H9 (cell line): Measurements from ENCODE around the gene ADGRD1. TPM values are rescaled to one million over a fixed set of nuclear protein-coding genes. Genes with fewer than 3 reads are reported as not detected.

ENCODE experiments used
- DNase-seq: peaks from one replicate; pipeline ENCODE4 v3.0.0-alpha.2; 2017
- H2AFZ ChIP-seq: one replicate; pipeline ENCODE4 v1.6.1; 2013; ENCODE audit warnings: mild to moderate bottlenecking, low read length, control low read depth, moderate library complexity
- H2AK5ac ChIP-seq: 2 replicates; pipeline ENCODE4 v1.6.1; 2013; ENCODE audit warnings: low read length, control low read depth, mixed read lengths; ENCODE audit not compliant: insufficient read length
- H2BK120ac ChIP-seq: one replicate; pipeline ENCODE4 v1.6.1; 2013; ENCODE audit warnings: low read depth, mild to moderate bottlenecking, low read length, control low read depth, inconsistent platforms; ENCODE audit not compliant: poor library complexity, severe bottlenecking
- H2BK12ac ChIP-seq: 2 replicates; pipeline ENCODE4 v1.6.1; 2013; ENCODE audit warnings: low read length, control low read depth, mixed read lengths, low read depth; ENCODE audit not compliant: insufficient read length
- H2BK15ac ChIP-seq: 2 replicates; pipeline ENCODE4 v1.6.1; 2013; ENCODE audit warnings: low read depth, low read length, control low read depth
- H2BK20ac ChIP-seq: one replicate; pipeline ENCODE4 v1.6.1; 2013; ENCODE audit warnings: low read depth, mild to moderate bottlenecking, low read length, control low read depth, inconsistent platforms; ENCODE audit not compliant: poor library complexity, severe bottlenecking
- H2BK5ac ChIP-seq: 2 replicates; pipeline ENCODE4 v1.6.1; 2013; ENCODE audit warnings: low read length, control low read depth, mixed read lengths; ENCODE audit not compliant: insufficient read length
- H3K14ac ChIP-seq: 2 replicates; pipeline ENCODE4 v1.6.1; 2013; ENCODE audit warnings: low read length, control low read depth; ENCODE audit not compliant: insufficient read depth
- H3K18ac ChIP-seq: 2 replicates; pipeline ENCODE4 v1.6.1; 2013; ENCODE audit warnings: low read depth, mild to moderate bottlenecking, mixed read lengths, low read length, control low read depth; ENCODE audit not compliant: insufficient read length
- H3K23ac ChIP-seq: 2 replicates; pipeline ENCODE4 v1.6.1; 2013; ENCODE audit warnings: low read length, control low read depth, mixed read lengths, low read depth; ENCODE audit not compliant: insufficient read length
- H3K23me2 ChIP-seq: 2 replicates; pipeline ENCODE4 v1.6.1; 2013; ENCODE audit warnings: low read depth, mild to moderate bottlenecking, mixed read lengths, low read length, control low read depth; ENCODE audit not compliant: insufficient read length, poor library complexity, severe bottlenecking
- H3K27ac ChIP-seq: 2 replicates; pipeline ENCODE4 v1.5.1; 2013; ENCODE audit warnings: low read length, control low read depth, mixed read lengths, low read depth; ENCODE audit not compliant: insufficient read length
- H3K27me3 ChIP-seq: 2 replicates; pipeline ENCODE4 v1.6.1; 2013; ENCODE audit warnings: low read length, control low read depth, inconsistent platforms; ENCODE audit not compliant: insufficient read depth
- H3K4ac ChIP-seq: 2 replicates; pipeline ENCODE4 v1.6.1; 2013; ENCODE audit warnings: low read depth, mild to moderate bottlenecking, control low read depth, inconsistent platforms, low read length, moderate library complexity
- H3K4me1 ChIP-seq: 2 replicates; pipeline ENCODE4 v1.6.1; 2013; ENCODE audit warnings: low read length, control low read depth, inconsistent platforms; ENCODE audit not compliant: insufficient read depth
- H3K4me2 ChIP-seq: 2 replicates; pipeline ENCODE4 v1.6.1; 2013; ENCODE audit warnings: low read length, control low read depth, mixed read lengths; ENCODE audit not compliant: insufficient read length, insufficient read depth
- H3K56ac ChIP-seq: 2 replicates; pipeline ENCODE4 v1.6.1; 2013; ENCODE audit warnings: low read depth, mild to moderate bottlenecking, mixed read lengths, low read length, control low read depth; ENCODE audit not compliant: insufficient read length
- H3K79me1 ChIP-seq: 2 replicates; pipeline ENCODE4 v1.6.1; 2013; ENCODE audit warnings: low read depth, mild to moderate bottlenecking, moderate library complexity, low read length, control low read depth, inconsistent platforms; ENCODE audit not compliant: insufficient read depth, poor library complexity, severe bottlenecking
- H3K79me2 ChIP-seq: 2 replicates; pipeline ENCODE4 v1.6.1; 2013; ENCODE audit warnings: low read length, control low read depth, inconsistent platforms; ENCODE audit not compliant: insufficient read depth
- H3K9ac ChIP-seq: 2 replicates; pipeline ENCODE4 v1.6.1; 2013; ENCODE audit warnings: low read length, control low read depth, mixed read lengths; ENCODE audit not compliant: insufficient read length; ENCODE audit errors: extremely low read depth
- H3K9me3 ChIP-seq: one replicate; pipeline ENCODE4 v1.6.1; 2013; ENCODE audit warnings: low read depth, low read length, inconsistent platforms; ENCODE audit not compliant: control insufficient read depth
- H3T11ph ChIP-seq: one replicate; pipeline ENCODE4 v1.6.1; 2013; ENCODE audit warnings: mild to moderate bottlenecking, low read length, control low read depth, inconsistent platforms
- H4K20me1 ChIP-seq: one replicate; pipeline ENCODE4 v1.6.1; 2013; ENCODE audit not compliant: control insufficient read depth, insufficient read length, insufficient read depth
- H4K5ac ChIP-seq: 2 replicates; pipeline ENCODE4 v1.6.1; 2013; ENCODE audit warnings: low read depth, mild to moderate bottlenecking, mixed read lengths, low read length, control low read depth; ENCODE audit not compliant: insufficient read length
- H4K8ac ChIP-seq: replicated peaks from 2 replicates; pipeline ENCODE4 v1.6.1; 2013; ENCODE audit warnings: low read length, control low read depth, mixed read lengths, low read depth; ENCODE audit not compliant: insufficient read length
- H4K91ac ChIP-seq: 2 replicates; pipeline ENCODE4 v1.6.1; 2013; ENCODE audit warnings: low read depth, mild to moderate bottlenecking, moderate library complexity, mixed read lengths, low read length, control low read depth; ENCODE audit not compliant: insufficient read length
- H3K27ac Mint-ChIP-seq, 3 experiments: 2 replicates in 2 of 3; 3 replicates in 1 of 3; pipeline ENCODE4 v1.8.0; 2020 to 2021; ENCODE audit warnings: mixed read lengths in 3 of 3, mild to moderate bottlenecking in 1 of 3, moderate library complexity in 1 of 3
- H3K27me3 Mint-ChIP-seq: 2 replicates; pipeline ENCODE4 v1.8.0; 2021; ENCODE audit warnings: low read depth, mild to moderate bottlenecking, moderate library complexity, mixed read lengths
- H3K36me3 Mint-ChIP-seq, 3 experiments: 2 replicates in 2 of 3; 3 replicates in 1 of 3; pipeline ENCODE4 v1.8.0; 2020 to 2021; ENCODE audit warnings: low read depth in 3 of 3, mixed read lengths in 3 of 3; ENCODE audit not compliant: insufficient read depth in 1 of 3
- H3K4me1 Mint-ChIP-seq, 2 experiments: 2 replicates each; pipeline ENCODE4 v1.8.0; 2020; ENCODE audit warnings: mixed read lengths in 2 of 2
- H3K4me3 Mint-ChIP-seq, 2 experiments: 2 replicates in 1 of 2; 3 replicates in 1 of 2; pipeline ENCODE4 v1.8.0; 2020 to 2021; ENCODE audit warnings: mild to moderate bottlenecking in 2 of 2, mixed read lengths in 2 of 2, moderate library complexity in 1 of 2
- H3K9me3 Mint-ChIP-seq, 2 experiments: 2 replicates in 1 of 2; 3 replicates in 1 of 2; pipeline ENCODE4 v1.8.0; 2020; ENCODE audit warnings: mild to moderate bottlenecking in 2 of 2, mixed read lengths in 2 of 2, moderate library complexity in 1 of 2
- CTCF ChIP-seq: fragments of 200-600 bp; sonication (generic); conservative IDR thresholded peaks from 3 replicates; pipeline ENCODE4 v1.8.0; 2021; ENCODE audit warnings: antibody characterized with exemption, mild to moderate bottlenecking
- WGBS: extraction: QIAGEN DNeasy Blood & Tissue Kit; methylation state at CpG from one replicate; pipeline ENCODE4 v1.1.7; 2013; ENCODE audit warnings: missing lambda C conversion rate, low lambda C conversion rate, mixed read lengths; ENCODE audit not compliant: insufficient read length; ENCODE audit errors: extremely low coverage; 5-methylcytosine and 5-hydroxymethylcytosine counted together
- total RNA-seq: library from RNA; stranded (reverse); gene quantifications from 2 replicates; pipeline ENCODE4 v1.2.1, GENCODE V29; 2021

Gene ADGRD1
- total RNA-seq, 1 experiment from 2014 or later = 0.52 TPM

GRCh38 chr12:131176926-131177325, 223.2 kb downstream of the ADGRD1 start:
- no peak overlapping the region for H2BK20ac ChIP-seq
- H3K4me1 ChIP-seq = no peaks in the 10 kb centered on the region
- H3K4me3 Mint-ChIP-seq = no peak overlapping the region
- no peak overlapping the region for H3K23ac ChIP-seq
- H2BK12ac ChIP-seq = no peak overlapping the region
- H3K23me2 ChIP-seq = no peaks in the 10 kb centered on the region
- no peak overlapping the region for H2AFZ ChIP-seq
- no peaks in the 10 kb centered on the region for H3K79me2 ChIP-seq
- H3T11ph ChIP-seq = no peak overlapping the region
- TF ChIP-seq CTCF = no peak
- no peak overlapping the region for H4K91ac ChIP-seq
- no peaks in the 10 kb centered on the region for H4K20me1 ChIP-seq
- WGBS = no CpG with 5 or more reads among the region's 1 CpG
- no peaks in the 10 kb centered on the region for H3K9me3 ChIP-seq
- no peak overlapping the region for H3K9ac ChIP-seq
- no peak overlapping the region for H4K8ac ChIP-seq
- DNase-seq = no peak
- H3K27me3 Mint-ChIP-seq = peaks cover 30% of the 10 kb centered on the region
- H2BK120ac ChIP-seq = no peak overlapping the region
- peaks cover 0 to 10% (median 0%) of the 10 kb centered on the region in 3 experiments; a peak in 2 of 7 replicates for H3K36me3 Mint-ChIP-seq
- no peak overlapping the region for H3K4me2 ChIP-seq
- no peak overlapping the region for H4K5ac ChIP-seq
- H3K56ac ChIP-seq = no peak overlapping the region
- no peak overlapping the region for H3K27ac Mint-ChIP-seq
- H3K27me3 ChIP-seq = no peaks in the 10 kb centered on the region
- H3K79me1 ChIP-seq = no peaks in the 10 kb centered on the region
- peaks cover 13 to 14% of the 10 kb centered on the region in 2 experiments for H3K9me3 Mint-ChIP-seq
- H3K4ac ChIP-seq = no peak overlapping the region
- no peak overlapping the region for H3K14ac ChIP-seq
- no peak overlapping the region for H2BK5ac ChIP-seq
- H3K27ac ChIP-seq = no peak overlapping the region
- H3K4me1 Mint-ChIP-seq = peaks cover 4% of the 10 kb centered on the region in 2 experiments; a peak in 2 of 4 replicates
- no peak overlapping the region for H2BK15ac ChIP-seq
- H3K18ac ChIP-seq = no peak overlapping the region
- H2AK5ac ChIP-seq = no peak overlapping the region
